ENCODE results near the gene HNRNPA1.

HNRNPA1 gene

DNA sequence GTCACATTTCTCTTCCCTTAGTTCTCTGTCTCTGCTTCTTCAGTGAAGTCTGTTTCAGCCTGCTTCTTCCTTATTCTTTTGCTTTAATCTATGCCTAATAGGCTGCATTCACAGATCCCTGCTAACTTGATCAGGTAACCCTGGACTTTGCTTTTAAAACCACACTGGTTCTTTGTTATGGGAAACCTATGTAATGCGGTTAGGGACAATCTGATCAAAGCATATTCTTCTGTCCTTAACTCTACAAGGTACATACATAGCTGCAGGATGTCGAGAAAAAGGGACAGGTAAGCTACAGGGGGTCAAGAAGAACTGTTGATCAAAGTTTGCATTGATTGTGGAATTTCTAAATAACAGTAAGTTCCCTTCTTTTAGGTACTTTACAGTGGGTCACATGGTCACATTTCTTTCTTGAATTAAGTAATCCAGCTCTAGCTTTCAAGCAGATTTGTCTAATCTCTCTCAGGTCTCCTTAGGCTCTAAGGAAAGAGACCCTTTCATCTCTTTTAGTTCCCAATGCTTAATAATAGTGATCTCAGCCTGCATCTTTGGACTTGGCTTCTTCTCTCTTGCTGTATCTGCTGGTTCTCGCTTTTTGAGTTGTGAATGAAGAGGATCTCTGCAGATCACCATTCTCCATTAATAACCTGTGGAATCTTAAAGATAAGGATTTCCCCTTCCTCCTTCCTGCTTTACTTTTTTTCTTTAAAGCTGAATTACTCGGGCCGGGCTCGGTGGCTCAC, 48.2 kb downstream of the HNRNPA1 start:
- peak overlapping the region in 1 of 2 experiments; percentile 5 for H3K4me3 ChIP-seq (ENCODE audit: insufficient read depth in 1 of 2, low read depth in 1 of 2, low read length in 2 of 2)
- no peak for DNase-seq
- H3K27me3 ChIP-seq (ENCODE audit: control insufficient read depth in 1 of 2, insufficient read depth in 1 of 2, low read length in 2 of 2): no peaks in the 10 kb centered on the region
- no peak overlapping the region for H4K91ac ChIP-seq (ENCODE audit: low read length)
- no peak overlapping the region for H2AFZ ChIP-seq (ENCODE audit: low read depth, low read length)
- H3K36me3 ChIP-seq (ENCODE audit: control insufficient read depth in 1 of 2, insufficient read depth in 2 of 2, low read depth in 1 of 2, low read length in 2 of 2): peaks cover 9 to 19% of the 10 kb centered on the region in 2 experiments
- no peak overlapping the region for H2BK15ac ChIP-seq (ENCODE audit: low read depth, poor library complexity, severe bottlenecking)
- H2BK12ac ChIP-seq (ENCODE audit: low read length in 2 of 2): peak overlapping the region in 1 of 2 experiments; percentile 52
- no peak overlapping the region for H4K8ac ChIP-seq (ENCODE audit: low read length)
- peaks cover 7% of the 10 kb centered on the region for H3K79me1 ChIP-seq (replicated peaks; ENCODE audit: low read length, poor library complexity, severe bottlenecking)
- H3K14ac ChIP-seq (ENCODE audit: low read length in 2 of 2): no peak overlapping the region
- H3K23ac ChIP-seq (ENCODE audit: low read length in 2 of 2): no peak overlapping the region
- no peak overlapping the region for H3K27ac ChIP-seq (ENCODE audit: low read length, poor library complexity, severe bottlenecking)
- H3K4me1 ChIP-seq (ENCODE audit: control insufficient read depth, insufficient read depth, low read depth, low read length): peaks cover 12% of the 10 kb centered on the region
- H3K18ac ChIP-seq (ENCODE audit: low read depth in 1 of 2, low read length in 2 of 2): no peak overlapping the region
- WGBS: 78% methylated on average over 4 of the region's 6 CpGs
- H2AK5ac ChIP-seq (ENCODE audit: low read length, severe bottlenecking): no peak overlapping the region
- H3K4ac ChIP-seq (ENCODE audit: low read depth in 1 of 2, low read length in 2 of 2): peak overlapping the region in 1 of 2 experiments; percentile 49
- no peak overlapping the region for H3K4me2 ChIP-seq (ENCODE audit: low read length, poor library complexity, severe bottlenecking)
- no peaks in the 10 kb centered on the region for H3K9me3 ChIP-seq (ENCODE audit: control insufficient read depth, low read length)
- no peak overlapping the region for H2BK120ac ChIP-seq (ENCODE audit: low read depth, low read length)
- peak overlapping the region; percentile 31 for H3K9ac ChIP-seq (ENCODE audit: low read length)
- no peak overlapping the region for H2BK5ac ChIP-seq (ENCODE audit: low read depth, low read length, poor library complexity, severe bottlenecking)

DNA sequence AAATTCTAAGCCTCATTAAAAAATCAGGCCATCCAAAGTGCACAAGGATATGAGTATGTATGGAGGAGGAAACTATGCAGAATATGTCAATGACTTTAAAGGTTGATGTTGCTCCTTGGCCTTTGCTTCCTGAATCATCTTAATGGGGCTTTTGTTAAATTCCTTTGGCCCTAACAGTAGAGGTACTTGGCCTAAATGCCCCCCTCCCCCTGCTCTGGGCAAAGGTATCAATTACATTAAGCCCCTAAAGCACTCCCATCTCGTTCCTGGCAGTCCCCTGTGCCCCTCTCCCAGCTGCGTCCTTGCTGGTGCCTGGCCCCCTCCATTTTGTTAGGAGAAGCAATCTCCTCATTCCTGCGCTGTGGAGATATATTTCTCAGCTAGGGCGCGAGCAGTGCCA, 49.2 kb downstream of the HNRNPA1 start:
- peak overlapping the region in 1 of 2 experiments; percentile 52 for H2BK12ac ChIP-seq (ENCODE audit: low read length in 2 of 2)
- no peak overlapping the region for H2BK5ac ChIP-seq (ENCODE audit: low read depth, low read length, poor library complexity, severe bottlenecking)
- peak overlapping the region; percentile 32 for H3K9ac ChIP-seq (ENCODE audit: low read length)
- H3K23ac ChIP-seq (ENCODE audit: low read length in 2 of 2): no peak overlapping the region
- no peak for DNase-seq
- no peaks in the 10 kb centered on the region for H3K9me3 ChIP-seq (ENCODE audit: control insufficient read depth, low read length)
- H2AK5ac ChIP-seq (ENCODE audit: low read length, severe bottlenecking): no peak overlapping the region
- no peak overlapping the region for H4K91ac ChIP-seq (ENCODE audit: low read length)
- H3K4ac ChIP-seq (ENCODE audit: low read depth in 1 of 2, low read length in 2 of 2): peak overlapping the region in 1 of 2 experiments; percentile 51
- H3K4me3 ChIP-seq (ENCODE audit: insufficient read depth in 1 of 2, low read depth in 1 of 2, low read length in 2 of 2): no peak overlapping the region
- peaks cover 9 to 19% of the 10 kb centered on the region in 2 experiments for H3K36me3 ChIP-seq (ENCODE audit: control insufficient read depth in 1 of 2, insufficient read depth in 2 of 2, low read depth in 1 of 2, low read length in 2 of 2)
- 63% methylated on average over 5 of the region's 5 CpGs for WGBS
- peak overlapping the region in 1 of 2 experiments; percentile 84 for H3K14ac ChIP-seq (ENCODE audit: low read length in 2 of 2)
- peak overlapping the region in 1 of 2 experiments; percentile 21 for H3K18ac ChIP-seq (ENCODE audit: low read depth in 1 of 2, low read length in 2 of 2)
- peak overlapping the region; percentile 56 for H2BK15ac ChIP-seq (ENCODE audit: low read depth, poor library complexity, severe bottlenecking)
- H4K8ac ChIP-seq (ENCODE audit: low read length): no peak overlapping the region
- H2AFZ ChIP-seq (ENCODE audit: low read depth, low read length): no peak overlapping the region
- H2BK120ac ChIP-seq (ENCODE audit: low read depth, low read length): no peak overlapping the region
- no peak overlapping the region for H3K27ac ChIP-seq (ENCODE audit: low read length, poor library complexity, severe bottlenecking)
- peaks cover 7% of the 10 kb centered on the region for H3K79me1 ChIP-seq (replicated peaks; ENCODE audit: low read length, poor library complexity, severe bottlenecking)
- no peaks in the 10 kb centered on the region for H3K27me3 ChIP-seq (ENCODE audit: control insufficient read depth in 1 of 2, insufficient read depth in 1 of 2, low read length in 2 of 2)
- no peak overlapping the region for H3K4me2 ChIP-seq (ENCODE audit: low read length, poor library complexity, severe bottlenecking)
- peaks cover 10% of the 10 kb centered on the region for H3K4me1 ChIP-seq (ENCODE audit: control insufficient read depth, insufficient read depth, low read depth, low read length)

DNA sequence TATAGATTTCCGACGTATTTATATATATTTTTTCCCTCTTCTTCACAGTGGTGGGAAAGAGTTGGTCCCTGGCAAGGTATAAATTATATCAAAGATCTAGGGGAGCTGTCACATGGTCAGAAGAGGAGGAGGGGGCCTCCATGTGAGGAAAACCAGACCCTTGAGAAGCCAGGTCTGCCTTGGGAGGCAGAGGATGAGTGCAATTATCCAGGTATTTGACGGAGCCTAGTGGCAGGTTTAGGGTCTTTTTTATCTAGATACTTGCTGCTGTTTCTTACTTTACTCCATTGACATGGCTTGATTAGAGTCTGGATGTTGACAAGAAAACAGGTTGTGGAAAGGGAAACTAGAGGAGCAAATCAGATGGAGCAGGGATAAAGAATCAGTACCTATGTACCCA, 49.9 kb downstream of the HNRNPA1 start:
- WGBS: 67% methylated on average over 1 of the region's 3 CpGs
- no peak overlapping the region for H2BK5ac ChIP-seq (ENCODE audit: low read depth, low read length, poor library complexity, severe bottlenecking)
- peaks cover 9 to 19% of the 10 kb centered on the region in 2 experiments for H3K36me3 ChIP-seq (ENCODE audit: control insufficient read depth in 1 of 2, insufficient read depth in 2 of 2, low read depth in 1 of 2, low read length in 2 of 2)
- no peak overlapping the region for H2BK15ac ChIP-seq (ENCODE audit: low read depth, poor library complexity, severe bottlenecking)
- no peaks in the 10 kb centered on the region for H3K27me3 ChIP-seq (ENCODE audit: control insufficient read depth in 1 of 2, insufficient read depth in 1 of 2, low read length in 2 of 2)
- H2AFZ ChIP-seq (ENCODE audit: low read depth, low read length): no peak overlapping the region
- no peak overlapping the region for H3K4me2 ChIP-seq (ENCODE audit: low read length, poor library complexity, severe bottlenecking)
- H3K18ac ChIP-seq (ENCODE audit: low read depth in 1 of 2, low read length in 2 of 2): no peak overlapping the region
- no peaks in the 10 kb centered on the region for H3K9me3 ChIP-seq (ENCODE audit: control insufficient read depth, low read length)
- H3K14ac ChIP-seq (ENCODE audit: low read length in 2 of 2): no peak overlapping the region
- DNase-seq: no peak
- no peak overlapping the region for H2AK5ac ChIP-seq (ENCODE audit: low read length, severe bottlenecking)
- peak overlapping the region; percentile 32 for H3K9ac ChIP-seq (ENCODE audit: low read length)
- H3K23ac ChIP-seq (ENCODE audit: low read length in 2 of 2): no peak overlapping the region
- H3K4me1 ChIP-seq (ENCODE audit: control insufficient read depth, insufficient read depth, low read depth, low read length): peaks cover 12% of the 10 kb centered on the region
- peaks cover 7% of the 10 kb centered on the region for H3K79me1 ChIP-seq (replicated peaks; ENCODE audit: low read length, poor library complexity, severe bottlenecking)
- no peak overlapping the region for H3K27ac ChIP-seq (ENCODE audit: low read length, poor library complexity, severe bottlenecking)
- no peak overlapping the region for H4K91ac ChIP-seq (ENCODE audit: low read length)
- H2BK120ac ChIP-seq (ENCODE audit: low read depth, low read length): no peak overlapping the region
- H3K4ac ChIP-seq (ENCODE audit: low read depth in 1 of 2, low read length in 2 of 2): no peak overlapping the region
- no peak overlapping the region for H4K8ac ChIP-seq (ENCODE audit: low read length)
- H2BK12ac ChIP-seq (ENCODE audit: low read length in 2 of 2): no peak overlapping the region
- H3K4me3 ChIP-seq (ENCODE audit: insufficient read depth in 1 of 2, low read depth in 1 of 2, low read length in 2 of 2): no peak overlapping the region

DNA sequence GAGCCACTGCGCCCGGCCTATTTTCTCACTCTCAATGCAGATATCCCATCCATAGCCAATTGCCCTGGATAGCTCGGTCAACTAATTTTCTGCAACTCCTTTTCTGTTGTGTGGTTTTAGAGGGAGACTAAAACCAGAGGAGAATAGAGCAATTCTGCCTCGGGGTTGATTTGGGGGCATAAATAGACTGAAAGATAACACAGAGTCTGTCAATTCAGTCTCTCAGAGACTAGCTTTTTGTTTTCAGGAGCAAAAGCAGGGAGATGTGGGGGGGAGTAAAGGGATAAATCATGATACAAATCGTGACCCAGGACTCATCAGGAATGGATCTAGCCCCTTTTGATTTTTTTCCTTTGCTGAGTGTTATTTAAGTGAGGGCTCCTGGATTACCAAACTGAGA, 50.9 kb downstream of the HNRNPA1 start:
- peaks cover 7% of the 10 kb centered on the region for H3K79me1 ChIP-seq (replicated peaks; ENCODE audit: low read length, poor library complexity, severe bottlenecking)
- H2AFZ ChIP-seq (ENCODE audit: low read depth, low read length): no peak overlapping the region
- no peak for DNase-seq
- H3K27me3 ChIP-seq (ENCODE audit: control insufficient read depth in 1 of 2, insufficient read depth in 1 of 2, low read length in 2 of 2): no peaks in the 10 kb centered on the region
- H4K91ac ChIP-seq (ENCODE audit: low read length): no peak overlapping the region
- H3K4me2 ChIP-seq (ENCODE audit: low read length, poor library complexity, severe bottlenecking): no peak overlapping the region
- no peak overlapping the region for H2BK5ac ChIP-seq (ENCODE audit: low read depth, low read length, poor library complexity, severe bottlenecking)
- H3K27ac ChIP-seq (ENCODE audit: low read length, poor library complexity, severe bottlenecking): no peak overlapping the region
- no peak overlapping the region for H2AK5ac ChIP-seq (ENCODE audit: low read length, severe bottlenecking)
- peak overlapping the region; percentile 36 for H4K8ac ChIP-seq (ENCODE audit: low read length)
- H3K14ac ChIP-seq (ENCODE audit: low read length in 2 of 2): no peak overlapping the region
- WGBS: 94% methylated on average over 3 of the region's 5 CpGs
- no peak overlapping the region for H3K18ac ChIP-seq (ENCODE audit: low read depth in 1 of 2, low read length in 2 of 2)
- H3K9ac ChIP-seq (ENCODE audit: low read length): no peak overlapping the region
- H3K9me3 ChIP-seq (ENCODE audit: control insufficient read depth, low read length): no peaks in the 10 kb centered on the region
- H3K4me3 ChIP-seq (ENCODE audit: insufficient read depth in 1 of 2, low read depth in 1 of 2, low read length in 2 of 2): no peak overlapping the region
- H3K36me3 ChIP-seq (ENCODE audit: control insufficient read depth in 1 of 2, insufficient read depth in 2 of 2, low read depth in 1 of 2, low read length in 2 of 2): peaks cover 9 to 19% of the 10 kb centered on the region in 2 experiments
- no peak overlapping the region for H2BK12ac ChIP-seq (ENCODE audit: low read length in 2 of 2)
- peaks cover 11% of the 10 kb centered on the region for H3K4me1 ChIP-seq (ENCODE audit: control insufficient read depth, insufficient read depth, low read depth, low read length)
- H2BK120ac ChIP-seq (ENCODE audit: low read depth, low read length): no peak overlapping the region
- no peak overlapping the region for H3K4ac ChIP-seq (ENCODE audit: low read depth in 1 of 2, low read length in 2 of 2)
- no peak overlapping the region for H2BK15ac ChIP-seq (ENCODE audit: low read depth, poor library complexity, severe bottlenecking)
- no peak overlapping the region for H3K23ac ChIP-seq (ENCODE audit: low read length in 2 of 2)

All from mesenchymal stem cell (in vitro differentiated cells and primary cell).